Fibroblast of lung (primary cell): ENCODE data around the gene ZNF740. TPM values are rescaled to one million over a fixed set of nuclear protein-coding genes. Genes with fewer than 3 reads are reported as not detected.

Experiments
- DNase-seq, 2 donors: peaks; one replicate each; pipeline versions ENCODE4 v3.0.0 to v3.0.0-alpha.2; 2010; ENCODE audit warnings: low read depth in 2 of 2
- H2AFZ ChIP-seq: 2 replicates; pipeline ENCODE4 v1.5.1; 2012; ENCODE audit warnings: low read length, control low read depth, inconsistent platforms
- H3K27ac ChIP-seq: 2 replicates; pipeline ENCODE4 v1.5.1; 2011; ENCODE audit warnings: low read length, control low read depth; ENCODE audit not compliant: insufficient read depth
- H3K27me3 ChIP-seq: 2 replicates; pipeline ENCODE4 v1.5.1; 2011; ENCODE audit warnings: mild to moderate bottlenecking, low read length; ENCODE audit not compliant: control insufficient read depth, insufficient read depth
- H3K36me3 ChIP-seq: 2 replicates; pipeline ENCODE4 v1.5.1; 2011; ENCODE audit warnings: low read length; ENCODE audit not compliant: control insufficient read depth, insufficient read depth
- H3K4me1 ChIP-seq: 2 replicates; pipeline ENCODE4 v1.5.1; 2011; ENCODE audit warnings: low read length; ENCODE audit not compliant: control insufficient read depth, insufficient read depth; ENCODE audit errors: extremely low read depth
- H3K4me2 ChIP-seq: 2 replicates; pipeline ENCODE4 v1.5.1; 2011; ENCODE audit warnings: low read length, control low read depth; ENCODE audit not compliant: insufficient read depth; ENCODE audit errors: extremely low read depth
- H3K4me3 ChIP-seq, 4 experiments: fragments of 200-600 bp in 1 of 4; sonication (generic) in 1 of 4; replicated peaks in 1 of 4; 2 replicates each; pipeline ENCODE4 v1.5.1; 2011 to 2016; ENCODE audit warnings: low read length in 4 of 4, low read depth in 3 of 4, mild to moderate bottlenecking in 3 of 4, control low read depth in 2 of 4, inconsistent platforms in 1 of 4, mixed read lengths in 1 of 4; ENCODE audit not compliant: insufficient read depth in 1 of 4; ENCODE audit errors: control extremely low read depth in 1 of 4
- H3K79me2 ChIP-seq: 2 replicates; pipeline ENCODE4 v1.5.1; 2012; ENCODE audit warnings: mild to moderate bottlenecking, low read length, inconsistent platforms; ENCODE audit not compliant: control insufficient read depth, insufficient read depth
- H3K9ac ChIP-seq: 2 replicates; pipeline ENCODE4 v1.5.1; 2011; ENCODE audit warnings: mild to moderate bottlenecking, low read length, control low read depth; ENCODE audit not compliant: insufficient read depth
- H3K9me3 ChIP-seq: 2 replicates; pipeline ENCODE4 v1.5.1; 2012; ENCODE audit warnings: low read depth, low read length; ENCODE audit not compliant: control insufficient read depth, insufficient read depth
- H4K20me1 ChIP-seq: 2 replicates; pipeline ENCODE4 v1.5.1; 2011; ENCODE audit warnings: low read length; ENCODE audit not compliant: control insufficient read depth, insufficient read depth; ENCODE audit errors: extremely low read depth
- EZH2 ChIP-seq: IDR thresholded peaks from 2 replicates; pipeline ENCODE4 v1.5.1; 2012; ENCODE audit warnings: low read length, control low read depth, mild to moderate bottlenecking; ENCODE audit errors: missing control alignments
- polyA plus RNA-seq, 2 donors: library from polyadenylated mRNA; depleted of rRNA in 1 of 2; stranded (reverse) in 1 of 2; unstranded in 1 of 2; fragments of >200 nt; gene quantifications; 2 replicates each; pipeline ENCODE4 v1.2.1, GENCODE V29; 2011 to 2012; ENCODE audit warnings: missing spikeins in 1 of 2
- total RNA-seq: library from RNA; depleted of rRNA; stranded (reverse); fragments of >200 nt; gene quantifications from 2 replicates; pipeline ENCODE4 v1.2.1, GENCODE V29; 2014
- TF ChIP-seq, protein P1 (sequence below), 2 donors: IDR thresholded peaks in 1 of 2; conservative IDR thresholded peaks in 1 of 2; 1 replicate in 1 of 2; 2 replicates in 1 of 2; pipeline ENCODE4 v1.5.1; 2011 to 2012; ENCODE audit warnings: low read length in 2 of 2, control low read depth in 1 of 2, inconsistent platforms in 1 of 2, low read depth in 1 of 2, mild to moderate bottlenecking in 1 of 2

ZNF740 gene
- total and polyA plus RNA-seq, 2 donors (not counting 1 experiment from before 2014, with no cell fraction given), result 10.6 to 16.8 TPM

DNA sequence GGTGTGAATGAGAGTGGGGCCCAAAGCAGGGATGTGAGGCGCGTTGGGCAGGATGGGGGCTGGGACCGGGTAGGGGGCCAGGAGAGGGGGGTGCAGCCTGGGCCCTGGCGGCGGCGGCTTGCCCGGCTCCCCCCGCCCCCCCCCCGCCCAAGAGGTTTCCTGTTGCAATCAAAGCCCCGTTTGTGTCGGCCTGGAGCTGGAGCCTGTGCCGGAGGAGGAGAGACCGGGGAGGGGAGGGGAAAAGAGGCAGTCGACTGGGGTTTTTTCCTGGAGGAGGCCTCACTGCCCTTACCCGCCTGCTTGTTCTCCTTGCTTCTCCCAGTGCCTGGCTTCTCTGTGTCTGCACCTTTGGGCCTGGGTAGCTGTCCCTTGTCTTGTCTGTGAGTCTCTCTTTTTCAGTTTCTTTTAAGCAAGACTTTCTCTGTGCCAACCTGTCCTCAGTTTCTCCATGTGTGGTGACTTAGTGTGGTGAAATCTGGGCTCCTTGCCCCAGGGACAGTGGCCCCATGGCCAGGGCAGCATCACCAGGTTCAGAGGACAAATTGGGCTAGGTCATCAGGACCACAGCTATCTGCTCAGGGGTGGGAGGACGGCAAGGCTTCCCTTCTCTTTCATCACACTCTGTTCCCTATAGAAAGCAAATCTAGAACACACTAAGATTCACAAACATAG, 43.0 kb downstream of the ZNF740 start:
- DNase-seq, result peak; percentile 64 to 66
- no peak for TF ChIP-seq EZH2
- Histone ChIP-seq H2AFZ (no peak overlapping the region), H3K27ac (peak overlapping the region; percentile 28), H3K79me2 (peaks cover 10% of the 10 kb centered on the region), H3K27me3 (no peaks in the 10 kb centered on the region), H3K4me2 (peak overlapping the region; percentile 59), H4K20me1 (no peaks in the 10 kb centered on the region), H3K4me3 (no peak overlapping the region), H3K9ac (no peak overlapping the region), H3K4me1 (peaks cover 30% of the 10 kb centered on the region), H3K9me3 (no peaks in the 10 kb centered on the region), H3K36me3 (peaks cover 3% of the 10 kb centered on the region)

DNA sequence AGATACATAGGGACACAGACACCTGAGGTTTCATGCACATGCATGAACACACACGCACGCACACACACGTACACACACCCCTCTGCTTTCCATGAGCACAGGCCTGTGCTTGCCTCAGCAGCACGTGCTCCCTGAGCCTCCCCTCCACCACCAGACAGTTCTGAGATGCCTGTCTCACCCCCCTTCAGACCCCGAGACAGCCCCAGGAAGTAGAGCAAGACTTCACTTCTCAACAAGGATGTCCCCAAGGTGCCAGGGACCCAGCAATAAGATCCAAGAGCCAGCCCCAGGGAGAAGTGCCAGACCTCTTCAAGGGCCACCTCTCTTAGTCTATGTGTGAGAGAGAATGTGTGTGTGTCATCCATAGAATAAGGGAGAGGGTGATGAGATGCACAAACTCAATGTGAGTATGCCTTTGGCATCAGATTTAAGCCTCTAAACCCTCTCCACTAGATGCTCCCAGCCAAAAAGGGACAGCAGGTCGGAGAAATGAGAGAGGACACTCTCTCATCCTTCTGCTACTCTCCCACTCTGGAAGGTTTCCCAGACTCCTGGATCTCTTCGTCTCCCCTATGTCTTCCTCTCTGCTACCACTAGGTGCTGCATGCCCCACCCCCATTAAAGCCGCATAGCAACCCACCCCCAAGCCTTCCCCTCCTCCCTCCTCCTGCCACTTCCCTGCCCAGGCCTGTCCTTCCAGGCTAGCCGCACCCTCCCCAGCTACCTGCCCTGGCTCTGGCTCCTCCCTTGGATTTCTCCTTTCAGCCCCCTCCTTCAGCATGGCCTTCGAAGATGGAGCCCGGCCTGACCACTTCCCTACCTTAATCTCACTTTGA, 43.8 kb downstream of the ZNF740 start:
- H3K9me3 ChIP-seq, result no peaks in the 10 kb centered on the region
- no peak overlapping the region for H2AFZ ChIP-seq
- peaks cover 30% of the 10 kb centered on the region for H3K4me1 ChIP-seq
- no peaks in the 10 kb centered on the region for H3K27me3 ChIP-seq
- peaks cover 3% of the 10 kb centered on the region for H3K36me3 ChIP-seq
- H3K27ac ChIP-seq, result no peak overlapping the region
- no peaks in the 10 kb centered on the region for H4K20me1 ChIP-seq
- H3K4me2 ChIP-seq, result no peak overlapping the region
- TF ChIP-seq EZH2, result no peak
- TF ChIP-seq, protein P1, sequence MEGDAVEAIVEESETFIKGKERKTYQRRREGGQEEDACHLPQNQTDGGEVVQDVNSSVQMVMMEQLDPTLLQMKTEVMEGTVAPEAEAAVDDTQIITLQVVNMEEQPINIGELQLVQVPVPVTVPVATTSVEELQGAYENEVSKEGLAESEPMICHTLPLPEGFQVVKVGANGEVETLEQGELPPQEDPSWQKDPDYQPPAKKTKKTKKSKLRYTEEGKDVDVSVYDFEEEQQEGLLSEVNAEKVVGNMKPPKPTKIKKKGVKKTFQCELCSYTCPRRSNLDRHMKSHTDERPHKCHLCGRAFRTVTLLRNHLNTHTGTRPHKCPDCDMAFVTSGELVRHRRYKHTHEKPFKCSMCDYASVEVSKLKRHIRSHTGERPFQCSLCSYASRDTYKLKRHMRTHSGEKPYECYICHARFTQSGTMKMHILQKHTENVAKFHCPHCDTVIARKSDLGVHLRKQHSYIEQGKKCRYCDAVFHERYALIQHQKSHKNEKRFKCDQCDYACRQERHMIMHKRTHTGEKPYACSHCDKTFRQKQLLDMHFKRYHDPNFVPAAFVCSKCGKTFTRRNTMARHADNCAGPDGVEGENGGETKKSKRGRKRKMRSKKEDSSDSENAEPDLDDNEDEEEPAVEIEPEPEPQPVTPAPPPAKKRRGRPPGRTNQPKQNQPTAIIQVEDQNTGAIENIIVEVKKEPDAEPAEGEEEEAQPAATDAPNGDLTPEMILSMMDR (conservative IDR thresholded peaks at IDR 0.05 in 1 of 2, IDR thresholded peaks at IDR 0.05 in 1 of 2; ENCODE audit: low read depth in 1 of 2, low read length in 2 of 2), result peak in 1 of 2 donors; percentile 32
- H3K79me2 ChIP-seq, result peaks cover 5% of the 10 kb centered on the region
- no peak overlapping the region for H3K4me3 ChIP-seq
- no peak for DNase-seq
- no peak overlapping the region for H3K9ac ChIP-seq

DNA sequence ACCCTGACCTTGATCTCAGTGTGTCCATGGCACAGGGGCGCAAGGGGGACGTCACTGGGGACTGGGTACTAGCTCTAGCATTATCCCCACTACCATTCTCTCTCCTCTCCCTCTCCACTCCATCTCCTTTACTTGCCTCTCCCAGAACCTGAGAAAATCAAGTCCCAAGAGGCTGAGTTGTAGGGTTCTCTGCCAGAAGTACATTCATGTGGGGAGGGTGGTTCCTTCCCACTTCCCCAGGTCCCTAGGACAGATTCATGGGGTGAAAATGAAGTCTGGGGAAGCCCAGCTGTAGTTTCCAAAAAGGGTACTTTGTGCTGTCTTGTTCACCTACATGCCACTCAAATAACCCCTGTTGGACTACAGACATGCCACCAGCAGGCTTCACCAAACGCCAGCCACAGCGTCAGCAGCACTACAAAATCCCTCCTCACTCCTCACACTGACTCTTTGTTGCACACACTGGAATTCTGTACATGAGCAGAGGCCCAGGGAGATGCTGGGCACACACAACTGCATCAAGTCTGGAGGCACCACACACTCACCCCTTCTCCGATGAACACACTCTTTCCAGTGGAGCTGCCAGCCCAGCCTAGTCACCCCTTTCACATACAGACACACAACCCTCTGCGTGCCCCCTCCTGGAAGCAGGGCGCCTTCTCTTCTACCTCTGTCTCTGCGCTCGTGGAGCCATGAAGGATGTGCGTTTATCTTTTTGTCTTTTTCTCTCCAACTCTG, 44.5 kb downstream of the ZNF740 start:
- Histone ChIP-seq H3K79me2 (no peaks in the 10 kb centered on the region), H3K27ac (no peak overlapping the region), H3K4me3 (no peak overlapping the region), H2AFZ (no peak overlapping the region), H4K20me1 (no peaks in the 10 kb centered on the region), H3K4me2 (no peak overlapping the region), H3K27me3 (no peaks in the 10 kb centered on the region), H3K4me1 (peaks cover 30% of the 10 kb centered on the region), H3K9ac (no peak overlapping the region), H3K9me3 (no peaks in the 10 kb centered on the region), H3K36me3 (peaks cover 3% of the 10 kb centered on the region)
- DNase-seq, result peak in 1 of 2 donors; percentile 45
- TF ChIP-seq, protein P1 (conservative IDR thresholded peaks at IDR 0.05 in 1 of 2, IDR thresholded peaks at IDR 0.05 in 1 of 2; ENCODE audit: low read depth in 1 of 2, low read length in 2 of 2), result no peak
- no peak for TF ChIP-seq EZH2
